ENCODE data around the gene IL6ST.

IL6ST gene

GRCh38 chr5:55894135-55894534, 100.6 kb downstream of the IL6ST start:
- DNase-seq: no peak

GRCh38 chr5:55892479-55892878, 102.3 kb downstream of the IL6ST start:
- no peak for DNase-seq

- no peak for DNase-seq
These were observed 106.6 kb downstream of the IL6ST start for GRCh38 chr5:55888205-55888604.

- DNase-seq: no peak
These were observed 109.4 kb downstream of the IL6ST start for GRCh38 chr5:55885359-55885758.

Data from NCI-H345 (cell line).